PC-3 (cell line): ENCODE measurements around the gene FAHD2A. TPM values are rescaled to one million over a fixed set of nuclear protein-coding genes. Genes with fewer than 3 reads are reported as not detected.

ENCODE experiments used
- ATAC-seq: fragments of 200-7000 bp; cut with Tn5 transposase; 2 replicates; pipeline ENCODE4 v1.9.1; 2020; ENCODE audit warnings: mild to moderate bottlenecking, moderate library complexity
- BruUV-seq: library from RNA; stranded (reverse); fragments of 400-500 nt; replicated peaks from 2 replicates; lab custom pipeline; 2021; lab: Mats Ljungman, UMichigan
- CTCF ChIA-PET: fragments of 300-600 bp; sonication (Branson Sonifier 250); formaldehyde crosslinking; loops from one replicate; lab custom pipeline; 2022; ENCODE audit warnings: antibody characterized with exemption; lab: Charles Lee
- POLR2A ChIA-PET: fragments of 300-600 bp; sonication (Branson Sonifier 250); formaldehyde crosslinking; loops from one replicate; lab custom pipeline; 2022; ENCODE audit warnings: antibody characterized with exemption; ENCODE audit not compliant: unreplicated experiment; lab: Charles Lee
- DNase-seq: peaks from one replicate; pipeline ENCODE4 v3.0.0-alpha.2; 2015
- H2AFZ ChIP-seq: fragments of 300-600 bp; sonication (generic); 2 replicates; pipeline ENCODE4 v1.6.0; 2016; ENCODE audit warnings: antibody characterized with exemption, low read length
- H3F3A ChIP-seq: fragments of 300-600 bp; sonication (generic); one replicate; pipeline ENCODE4 v1.6.0; 2017; ENCODE audit warnings: antibody characterized with exemption, low read length, control low read depth, mild to moderate bottlenecking; ENCODE audit not compliant: unreplicated experiment
- H3K27ac ChIP-seq: fragments of 300-600 bp; sonication (generic); 2 replicates; pipeline ENCODE4 v1.5.1; 2016; ENCODE audit warnings: mild to moderate bottlenecking, low read length
- H3K27me3 ChIP-seq: fragments of 300-600 bp; sonication (generic); 2 replicates; pipeline ENCODE4 v1.6.1; 2016; ENCODE audit warnings: low read length, mixed read lengths
- H3K36me3 ChIP-seq: fragments of 300-600 bp; sonication (generic); 2 replicates; pipeline ENCODE4 v1.6.1; 2016; ENCODE audit warnings: low read depth, mixed run types, low read length, mixed read lengths
- H3K4me1 ChIP-seq: fragments of 300-600 bp; sonication (generic); 2 replicates; pipeline ENCODE4 v1.5.1; 2016; ENCODE audit warnings: low read length; ENCODE audit not compliant: insufficient read depth
- H3K4me2 ChIP-seq: fragments of 300-600 bp; sonication (generic); 2 replicates; pipeline ENCODE4 v1.6.0; 2016; ENCODE audit warnings: low read length
- H3K4me3 ChIP-seq: fragments of 300-600 bp; sonication (generic); 2 replicates; pipeline ENCODE4 v1.5.1; 2016; ENCODE audit warnings: mild to moderate bottlenecking, low read length, mixed read lengths
- H3K79me2 ChIP-seq: fragments of 300-600 bp; sonication (generic); 2 replicates; pipeline ENCODE4 v1.6.1; 2017; ENCODE audit warnings: low read length, mixed read lengths
- H3K9ac ChIP-seq: fragments of 300-600 bp; sonication (generic); 2 replicates; pipeline ENCODE4 v1.6.0; 2016; ENCODE audit warnings: mild to moderate bottlenecking, low read length
- H3K9me2 ChIP-seq: fragments of 300-600 bp; sonication (generic); replicated peaks from 2 replicates; pipeline ENCODE4 v1.6.1; 2016; ENCODE audit warnings: mixed run types, low read length, mixed read lengths
- H3K9me3 ChIP-seq: fragments of 300-600 bp; sonication (generic); 2 replicates; pipeline ENCODE4 v1.6.1; 2016; ENCODE audit warnings: low read length, mixed read lengths
- H4K20me1 ChIP-seq: fragments of 300-600 bp; sonication (generic); 2 replicates; pipeline ENCODE4 v1.6.1; 2016; ENCODE audit warnings: low read length, mixed read lengths
- EZH2 ChIP-seq: fragments of 300-600 bp; sonication (generic); IDR thresholded peaks from one replicate; pipeline ENCODE4 v1.6.1; 2017; ENCODE audit warnings: antibody characterized with exemption, mild to moderate bottlenecking, low read length; ENCODE audit not compliant: unreplicated experiment
- EZH2phosphoT487 ChIP-seq: fragments of 300-600 bp; sonication (generic); IDR thresholded peaks from 2 replicates; pipeline ENCODE4 v1.6.1; 2018; ENCODE audit warnings: mild to moderate bottlenecking, antibody characterized with exemption, low read length, borderline replicate concordance
- intact Hi-C: fragments of 100-400 bp; cut with micrococcal nuclease; formaldehyde crosslinking; loops from 2 replicates; pipeline ENCODE4 v1.9.0; 2023
- total RNA-seq: library from RNA; depleted of rRNA; stranded (reverse); fragments of >200 nt; gene quantifications from 2 replicates; pipeline ENCODE4 v1.2.3, GENCODE V29; 2014
- TF ChIP-seq, protein P1 (sequence below): fragments of 300-600 bp; sonication (generic); conservative IDR thresholded peaks from 2 replicates; pipeline ENCODE4 v1.5.1; 2017; ENCODE audit warnings: antibody characterized with exemption, low read depth, mild to moderate bottlenecking, low read length

FAHD2A gene
- total RNA-seq, 1 experiment from 2014 or later, result 20.5 TPM

- no peak overlapping the region for H3K4me2 ChIP-seq
- intact Hi-C loops, result no loop called here
- no TSS peak for BruUV-seq
- no peak overlapping the region for H3K27ac ChIP-seq
- H4K20me1 ChIP-seq, result no peaks in the 10 kb centered on the region
- POLR2A ChIA-PET, result no interaction called here
- no peaks in the 10 kb centered on the region for H3F3A ChIP-seq
- H3K27me3 ChIP-seq, result no peaks in the 10 kb centered on the region
- no peaks in the 10 kb centered on the region for H3K9me2 ChIP-seq
- H2AFZ ChIP-seq, result no peak overlapping the region
- no peaks in the 10 kb centered on the region for H3K9me3 ChIP-seq
- CTCF ChIA-PET, result no interaction called here
- TF ChIP-seq, protein P1, sequence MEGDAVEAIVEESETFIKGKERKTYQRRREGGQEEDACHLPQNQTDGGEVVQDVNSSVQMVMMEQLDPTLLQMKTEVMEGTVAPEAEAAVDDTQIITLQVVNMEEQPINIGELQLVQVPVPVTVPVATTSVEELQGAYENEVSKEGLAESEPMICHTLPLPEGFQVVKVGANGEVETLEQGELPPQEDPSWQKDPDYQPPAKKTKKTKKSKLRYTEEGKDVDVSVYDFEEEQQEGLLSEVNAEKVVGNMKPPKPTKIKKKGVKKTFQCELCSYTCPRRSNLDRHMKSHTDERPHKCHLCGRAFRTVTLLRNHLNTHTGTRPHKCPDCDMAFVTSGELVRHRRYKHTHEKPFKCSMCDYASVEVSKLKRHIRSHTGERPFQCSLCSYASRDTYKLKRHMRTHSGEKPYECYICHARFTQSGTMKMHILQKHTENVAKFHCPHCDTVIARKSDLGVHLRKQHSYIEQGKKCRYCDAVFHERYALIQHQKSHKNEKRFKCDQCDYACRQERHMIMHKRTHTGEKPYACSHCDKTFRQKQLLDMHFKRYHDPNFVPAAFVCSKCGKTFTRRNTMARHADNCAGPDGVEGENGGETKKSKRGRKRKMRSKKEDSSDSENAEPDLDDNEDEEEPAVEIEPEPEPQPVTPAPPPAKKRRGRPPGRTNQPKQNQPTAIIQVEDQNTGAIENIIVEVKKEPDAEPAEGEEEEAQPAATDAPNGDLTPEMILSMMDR, result no peak
- no peak for TF ChIP-seq EZH2phosphoT487
- TF ChIP-seq EZH2, result no peak
- no peak for DNase-seq
- H3K4me3 ChIP-seq, result no peak overlapping the region
- H3K36me3 ChIP-seq, result no peaks in the 10 kb centered on the region
- no peaks in the 10 kb centered on the region for H3K4me1 ChIP-seq
- no peak for ATAC-seq
- H3K9ac ChIP-seq, result no peak overlapping the region
- H3K79me2 ChIP-seq, result no peaks in the 10 kb centered on the region
These were observed 36.0 kb upstream of the FAHD2A start for GRCh38 chr2:95366514-95366913.

GRCh38 chr2:95372216-95372829, 30.2 kb upstream of the FAHD2A start:
- no peak overlapping the region for H3K27ac ChIP-seq
- no peaks in the 10 kb centered on the region for H3F3A ChIP-seq
- DNase-seq, result no peak
- no peaks in the 10 kb centered on the region for H3K27me3 ChIP-seq
- ChIA-PET POLR2A (no interaction called here), CTCF (no interaction called here)
- H3K4me2 ChIP-seq, result no peak overlapping the region
- no peak overlapping the region for H3K4me3 ChIP-seq
- no peaks in the 10 kb centered on the region for H3K79me2 ChIP-seq
- H3K9me2 ChIP-seq, result no peaks in the 10 kb centered on the region
- no peaks in the 10 kb centered on the region for H3K4me1 ChIP-seq
- H3K9ac ChIP-seq, result no peak overlapping the region
- no peaks in the 10 kb centered on the region for H3K36me3 ChIP-seq
- H2AFZ ChIP-seq, result no peak overlapping the region
- no peaks in the 10 kb centered on the region for H3K9me3 ChIP-seq
- ATAC-seq, result no peak
- TF ChIP-seq EZH2phosphoT487 (no peak), EZH2 (no peak)
- TF ChIP-seq, protein P1, result no peak
- intact Hi-C loops, result no loop called here
- H4K20me1 ChIP-seq, result no peaks in the 10 kb centered on the region
- no TSS peak for BruUV-seq

GRCh38 chr2:95372845-95373244, 29.7 kb upstream of the FAHD2A start:
- intact Hi-C loops, result no loop called here
- no peaks in the 10 kb centered on the region for H3K79me2 ChIP-seq
- H3K4me3 ChIP-seq, result no peak overlapping the region
- no peak overlapping the region for H3K4me2 ChIP-seq
- TF ChIP-seq, protein P1, result no peak
- no peak for TF ChIP-seq EZH2
- no peaks in the 10 kb centered on the region for H3K9me3 ChIP-seq
- H3K36me3 ChIP-seq, result no peaks in the 10 kb centered on the region
- H4K20me1 ChIP-seq, result no peaks in the 10 kb centered on the region
- DNase-seq (no peak), ATAC-seq (no peak)
- CTCF ChIA-PET, result no interaction called here
- POLR2A ChIA-PET, result no interaction called here
- H3F3A ChIP-seq, result no peaks in the 10 kb centered on the region
- H3K27ac ChIP-seq, result no peak overlapping the region
- no peaks in the 10 kb centered on the region for H3K27me3 ChIP-seq
- H3K9me2 ChIP-seq, result no peaks in the 10 kb centered on the region
- no peaks in the 10 kb centered on the region for H3K4me1 ChIP-seq
- H2AFZ ChIP-seq, result no peak overlapping the region
- H3K9ac ChIP-seq, result no peak overlapping the region
- no TSS peak for BruUV-seq
